GM21447 (cell line): ENCODE results near the gene GATA5.

Experiments used
- ATAC-seq: cut with Tn5 transposase; IDR thresholded peaks from one replicate; pipeline ENCODE4 v1.9.1; 2021; ENCODE audit not compliant: unreplicated experiment

The GATA5 gene

GRCh38 chr20:62475772-62476055 is at the start of gene GATA5:
Gene GATA5 (minus strand): TSS chr20:62475995. CDS start chr20:62475521, 474 bp downstream.
- ATAC-seq = no peak

GRCh38 chr20:62525014-62525413 is 49.2 kb upstream of the GATA5 start:
- ATAC-seq = no peak

- no peak for ATAC-seq
Measured at GRCh38 chr20:62524505-62524911, 48.7 kb upstream of the GATA5 start.

- ATAC-seq = no peak
Measured at GRCh38 chr20:62523473-62524203, 47.8 kb upstream of the GATA5 start.

- ATAC-seq = no peak
Measured at GRCh38 chr20:62522748-62523396, 47.1 kb upstream of the GATA5 start.

- ATAC-seq = no peak
Measured at GRCh38 chr20:62519826-62520225, 44.0 kb upstream of the GATA5 start.

- ATAC-seq = no peak
Measured at GRCh38 chr20:62518911-62519310, 43.1 kb upstream of the GATA5 start.

GRCh38 chr20:62517901-62518610 is 42.3 kb upstream of the GATA5 start:
- no peak for ATAC-seq

GRCh38 chr20:62517168-62517567 is 41.4 kb upstream of the GATA5 start:
- ATAC-seq = no peak

- no peak for ATAC-seq
Measured at GRCh38 chr20:62516338-62516737, 40.5 kb upstream of the GATA5 start.

GRCh38 chr20:62515826-62516225 is 40.0 kb upstream of the GATA5 start:
- no peak for ATAC-seq

- no peak for ATAC-seq
Measured at GRCh38 chr20:62515280-62515679, 39.5 kb upstream of the GATA5 start.

GRCh38 chr20:62513991-62514390 is 38.2 kb upstream of the GATA5 start:
- no peak for ATAC-seq

- ATAC-seq = no peak
Measured at GRCh38 chr20:62511915-62512610, 36.3 kb upstream of the GATA5 start.

- ATAC-seq = no peak
Measured at GRCh38 chr20:62511300-62511914, 35.6 kb upstream of the GATA5 start.

GRCh38 chr20:62508641-62509051 is 32.9 kb upstream of the GATA5 start:
- ATAC-seq = no peak

GRCh38 chr20:62507991-62508640 is 32.3 kb upstream of the GATA5 start:
- ATAC-seq = no peak

- no peak for ATAC-seq
Measured at GRCh38 chr20:62507323-62507722, 31.5 kb upstream of the GATA5 start.

- no peak for ATAC-seq
Measured at GRCh38 chr20:62506791-62507190, 31.0 kb upstream of the GATA5 start.

- no peak for ATAC-seq
Measured at GRCh38 chr20:62506087-62506486, 30.3 kb upstream of the GATA5 start.
